HG03060 (cell line): ENCODE measurements around the gene DPEP2.
"Not testable (repeated sequence)": the region's sequence is repeated elsewhere in the genome, so short reads cannot be mapped to it uniquely, and the experiment has no call there.

ENCODE experiments used
- ATAC-seq: cut with Tn5 transposase; IDR thresholded peaks from one replicate; pipeline ENCODE4 v1.9.1; 2021; ENCODE audit warnings: low read depth, moderate number of reproducible peaks; ENCODE audit not compliant: unreplicated experiment

The DPEP2 gene

DNA sequence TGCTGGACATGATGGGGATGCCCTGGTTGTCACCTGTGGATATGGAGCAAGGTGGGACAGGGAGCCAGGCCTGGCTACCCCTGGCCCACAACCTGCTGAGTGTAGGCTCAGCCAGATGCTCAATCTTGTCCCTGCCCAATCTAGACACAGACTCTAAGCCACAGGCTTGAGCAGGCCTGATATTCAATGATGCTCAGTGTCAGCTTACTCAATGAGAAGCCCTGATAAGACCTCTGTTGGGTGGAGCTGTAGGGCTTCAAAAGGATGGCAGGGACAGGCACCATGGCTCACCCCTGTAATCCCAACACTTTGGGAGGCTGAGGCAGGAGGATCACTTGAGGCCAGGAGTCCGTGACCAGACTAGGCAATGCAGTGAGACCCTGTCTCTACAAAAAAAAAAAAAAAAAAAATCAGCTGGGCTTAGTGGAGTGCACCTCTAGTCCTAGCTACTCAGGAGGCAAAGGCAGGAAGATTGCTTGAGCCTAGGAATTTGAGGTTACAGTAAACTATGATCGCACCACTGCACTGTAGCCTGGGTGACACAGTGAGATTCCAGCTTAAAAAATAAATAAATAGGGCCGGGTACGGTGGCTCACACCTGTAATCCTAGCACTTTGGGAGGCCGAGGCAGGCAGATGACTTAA is 58.7 kb downstream of the DPEP2 start:
- no peak for ATAC-seq

DNA sequence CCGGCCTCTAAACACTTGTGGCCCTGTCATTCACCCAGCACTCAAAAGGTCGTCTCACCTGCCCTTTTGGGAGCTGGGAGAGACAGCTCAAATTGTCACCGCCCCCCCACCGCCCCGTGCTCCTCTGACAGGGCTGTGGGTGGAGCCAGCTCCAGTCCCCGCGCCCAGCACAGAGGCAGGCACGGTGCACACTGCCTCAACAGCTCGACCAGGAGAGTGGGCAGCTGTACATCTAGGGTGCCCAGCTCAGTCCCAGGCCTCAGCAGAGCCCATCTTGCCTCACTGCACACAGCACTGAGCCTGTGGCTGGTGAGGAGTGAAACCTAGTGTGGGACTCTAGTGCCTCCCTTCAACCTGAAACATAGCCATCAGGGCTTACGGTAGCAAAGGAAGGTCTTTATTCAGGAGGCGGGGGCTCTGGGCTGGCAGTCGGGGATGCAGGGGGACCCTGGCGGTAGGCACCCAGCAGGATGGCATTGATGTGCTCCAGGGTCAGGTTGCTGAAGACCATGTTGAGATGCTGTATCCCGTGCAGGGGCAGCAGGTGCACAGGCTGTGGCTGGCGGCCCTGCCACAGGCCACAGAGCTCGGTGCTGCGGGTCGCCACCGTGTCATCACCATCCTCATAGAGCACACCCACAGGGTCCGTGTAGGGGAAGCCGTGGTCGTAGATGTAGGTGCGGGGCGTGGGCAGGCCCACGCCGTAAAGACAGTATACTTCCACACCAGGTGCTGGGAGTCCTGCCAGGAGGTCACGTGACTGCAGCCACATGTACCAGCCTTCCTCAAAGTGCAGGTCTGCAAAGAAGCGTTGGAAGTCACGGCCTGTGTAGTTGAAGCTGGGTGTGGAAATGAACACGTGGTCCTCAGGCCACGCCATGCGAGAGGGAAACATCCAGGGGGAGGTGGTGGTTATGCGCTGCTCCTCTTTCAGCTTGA is 59.5 kb downstream of the DPEP2 start:
- no peak for ATAC-seq

DNA sequence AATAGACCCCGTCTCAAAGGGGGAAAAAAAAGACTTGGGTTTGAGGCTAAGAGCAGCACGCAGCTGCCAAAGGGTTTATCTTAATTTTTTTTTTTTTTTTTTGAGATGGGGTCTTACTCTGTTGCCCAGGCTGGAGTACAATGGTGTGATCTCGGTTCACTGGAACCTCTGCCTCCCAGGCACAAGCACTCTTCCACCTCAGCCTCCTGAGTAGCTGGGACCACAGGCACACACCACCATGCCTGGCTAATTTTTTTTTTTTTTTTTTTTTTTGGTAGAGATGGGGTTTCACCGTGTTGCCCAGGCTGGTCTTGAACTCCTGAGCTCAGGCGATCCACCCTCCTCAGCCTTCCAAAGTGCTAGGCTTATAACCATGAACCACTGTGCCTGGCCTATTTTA is 61.6 kb downstream of the DPEP2 start:
- not testable (repeated sequence) for ATAC-seq
